Measurements from ENCODE around the gene ZNF106. TPM values are rescaled to one million over a fixed set of nuclear protein-coding genes. Genes with fewer than 3 reads are reported as not detected.

Gene ZNF106
- polyA plus RNA-seq, 3 donors = 29.0 to 121 (median 69.2) TPM

DNA sequence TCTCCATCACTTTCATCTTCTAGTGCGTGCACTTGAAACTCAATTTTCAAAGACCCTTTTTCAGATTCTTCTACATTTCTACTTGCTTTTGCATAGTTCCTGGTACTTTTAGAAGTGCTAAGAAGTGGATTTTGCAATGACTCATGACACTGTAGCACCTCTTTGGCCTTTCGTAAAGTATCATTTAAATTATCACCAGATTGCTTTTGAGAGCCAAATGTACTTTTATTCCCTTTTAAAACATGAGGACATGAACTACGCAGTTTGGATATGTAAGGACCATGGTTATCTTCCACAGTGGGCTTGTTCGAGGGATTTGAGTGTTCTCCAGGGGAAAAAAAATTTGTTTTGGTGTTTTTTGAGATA is 40.5 kb downstream of the ZNF106 start:
- DNase-seq = no peak
- Mint-ChIP-seq H3K27me3 (ENCODE audit: low read depth in 3 of 3) (no peaks in the 10 kb centered on the region), H3K9me3 (no peaks in the 10 kb centered on the region), H3K27ac (no peak overlapping the region), H3K4me3 (no peak overlapping the region), H3K36me3 (peaks cover 71 to 85% of the 10 kb centered on the region in 2 donors), H3K4me1 (no peaks in the 10 kb centered on the region)
- Histone ChIP-seq H3K79me2 (ENCODE audit: insufficient read depth, low read length) (peaks cover 78% of the 10 kb centered on the region), H3K4me3 (replicated peaks in 1 of 3; ENCODE audit: low read depth in 2 of 3, low read length in 3 of 3) (no peak overlapping the region), H3K9me3 (replicated peaks in 1 of 2; ENCODE audit: control insufficient read depth in 1 of 2, insufficient read depth in 1 of 2, low read length in 2 of 2) (no peaks in the 10 kb centered on the region), H2AFZ (ENCODE audit: insufficient read depth, low read depth, low read length, poor library complexity, severe bottlenecking) (no peak overlapping the region), H3K9ac (ENCODE audit: insufficient read depth, low read length, poor library complexity, severe bottlenecking) (no peak overlapping the region), H4K20me1 (ENCODE audit: insufficient read depth, low read length) (peaks cover 100% of the 10 kb centered on the region), H3K4me1 (ENCODE audit: control insufficient read depth in 1 of 2, insufficient read depth in 2 of 2, low read length in 2 of 2) (no peaks in the 10 kb centered on the region), H3K27me3 (ENCODE audit: control insufficient read depth in 2 of 2, insufficient read depth in 2 of 2, low read length in 2 of 2) (no peaks in the 10 kb centered on the region), H3K27ac (ENCODE audit: low read depth in 1 of 2, low read length in 2 of 2) (no peak overlapping the region), H3K4me2 (replicated peaks; ENCODE audit: extremely low read depth, low read length, poor library complexity, severe bottlenecking) (no peak overlapping the region), H3K36me3 (replicated peaks in 1 of 2; ENCODE audit: control insufficient read depth in 1 of 2, insufficient read depth in 2 of 2, low read length in 2 of 2) (peaks cover 89 to 98% of the 10 kb centered on the region in 2 donors)
- 100% methylated on average over 1 of the region's 4 CpGs for WGBS (ENCODE audit: insufficient coverage)
- TF ChIP-seq, protein P1, sequence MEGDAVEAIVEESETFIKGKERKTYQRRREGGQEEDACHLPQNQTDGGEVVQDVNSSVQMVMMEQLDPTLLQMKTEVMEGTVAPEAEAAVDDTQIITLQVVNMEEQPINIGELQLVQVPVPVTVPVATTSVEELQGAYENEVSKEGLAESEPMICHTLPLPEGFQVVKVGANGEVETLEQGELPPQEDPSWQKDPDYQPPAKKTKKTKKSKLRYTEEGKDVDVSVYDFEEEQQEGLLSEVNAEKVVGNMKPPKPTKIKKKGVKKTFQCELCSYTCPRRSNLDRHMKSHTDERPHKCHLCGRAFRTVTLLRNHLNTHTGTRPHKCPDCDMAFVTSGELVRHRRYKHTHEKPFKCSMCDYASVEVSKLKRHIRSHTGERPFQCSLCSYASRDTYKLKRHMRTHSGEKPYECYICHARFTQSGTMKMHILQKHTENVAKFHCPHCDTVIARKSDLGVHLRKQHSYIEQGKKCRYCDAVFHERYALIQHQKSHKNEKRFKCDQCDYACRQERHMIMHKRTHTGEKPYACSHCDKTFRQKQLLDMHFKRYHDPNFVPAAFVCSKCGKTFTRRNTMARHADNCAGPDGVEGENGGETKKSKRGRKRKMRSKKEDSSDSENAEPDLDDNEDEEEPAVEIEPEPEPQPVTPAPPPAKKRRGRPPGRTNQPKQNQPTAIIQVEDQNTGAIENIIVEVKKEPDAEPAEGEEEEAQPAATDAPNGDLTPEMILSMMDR (IDR thresholded peaks at IDR 0.05) = no peak
- intact Hi-C loops (cut with micrococcal nuclease) = no loop called here

DNA sequence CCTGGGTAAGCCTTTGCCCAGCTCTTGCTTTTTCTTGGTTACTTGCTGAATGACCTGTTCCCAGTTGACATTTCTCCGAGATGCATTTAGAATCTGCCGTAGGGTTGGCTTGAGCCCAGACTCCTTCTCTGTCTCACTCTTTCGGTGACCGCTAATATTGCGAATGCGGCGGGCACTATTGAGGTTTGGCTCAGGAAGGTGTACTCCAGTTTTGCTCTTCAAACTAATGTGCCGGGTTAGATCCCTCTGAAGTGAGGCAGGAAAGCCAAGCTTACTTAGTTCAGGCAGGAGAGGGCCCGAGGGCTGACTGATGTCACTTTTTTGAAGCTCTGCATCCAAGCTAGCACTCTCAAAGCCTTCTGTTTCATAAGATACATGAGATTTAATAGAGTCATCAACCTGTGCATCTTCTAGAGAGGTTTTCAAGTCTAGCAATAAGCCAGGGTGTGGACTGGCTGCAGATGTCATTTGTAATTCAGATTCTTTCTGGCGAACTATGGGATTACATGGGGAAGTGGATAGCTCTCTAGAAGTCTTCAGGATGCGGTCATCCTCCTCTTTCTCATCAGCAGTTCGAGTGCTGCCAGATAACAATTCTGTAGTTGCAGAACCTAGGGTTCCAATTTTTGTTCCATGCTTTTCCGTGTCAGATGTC is 41.0 kb downstream of the ZNF106 start:
- H4K20me1 ChIP-seq (ENCODE audit: insufficient read depth, low read length) = peaks cover 100% of the 10 kb centered on the region
- H3K4me1 Mint-ChIP-seq = no peaks in the 10 kb centered on the region
- H3K36me3 ChIP-seq (replicated peaks in 1 of 2; ENCODE audit: control insufficient read depth in 1 of 2, insufficient read depth in 2 of 2, low read length in 2 of 2) = peaks cover 92 to 98% of the 10 kb centered on the region in 2 donors
- no peak overlapping the region for H2AFZ ChIP-seq (ENCODE audit: insufficient read depth, low read depth, low read length, poor library complexity, severe bottlenecking)
- H3K9ac ChIP-seq (ENCODE audit: insufficient read depth, low read length, poor library complexity, severe bottlenecking) = no peak overlapping the region
- DNase-seq = no peak
- no peaks in the 10 kb centered on the region for H3K9me3 ChIP-seq (replicated peaks in 1 of 2; ENCODE audit: control insufficient read depth in 1 of 2, insufficient read depth in 1 of 2, low read length in 2 of 2)
- no peak overlapping the region for H3K27ac ChIP-seq (ENCODE audit: low read depth in 1 of 2, low read length in 2 of 2)
- no peak overlapping the region for H3K4me3 ChIP-seq (replicated peaks in 1 of 3; ENCODE audit: low read depth in 2 of 3, low read length in 3 of 3)
- intact Hi-C loops (cut with micrococcal nuclease) = no loop called here
- no peak overlapping the region for H3K4me2 ChIP-seq (replicated peaks; ENCODE audit: extremely low read depth, low read length, poor library complexity, severe bottlenecking)
- H3K27me3 Mint-ChIP-seq (ENCODE audit: low read depth in 3 of 3) = no peaks in the 10 kb centered on the region
- H3K4me3 Mint-ChIP-seq = no peak overlapping the region
- WGBS (ENCODE audit: insufficient coverage) = 100% methylated on average over 10 of the region's 13 CpGs
- H3K27ac Mint-ChIP-seq = no peak overlapping the region
- no peaks in the 10 kb centered on the region for H3K9me3 Mint-ChIP-seq
- TF ChIP-seq, protein P1 (IDR thresholded peaks at IDR 0.05) = no peak
- H3K4me1 ChIP-seq (ENCODE audit: control insufficient read depth in 1 of 2, insufficient read depth in 2 of 2, low read length in 2 of 2) = no peaks in the 10 kb centered on the region
- H3K27me3 ChIP-seq (ENCODE audit: control insufficient read depth in 2 of 2, insufficient read depth in 2 of 2, low read length in 2 of 2) = no peaks in the 10 kb centered on the region
- H3K79me2 ChIP-seq (ENCODE audit: insufficient read depth, low read length) = peaks cover 73% of the 10 kb centered on the region
- H3K36me3 Mint-ChIP-seq = peaks cover 76 to 89% of the 10 kb centered on the region in 2 donors

Measured in CD14-positive monocyte (primary cell).